Smooth muscle cell of the coronary artery (primary cell): ENCODE measurements around the gene DPPA5. TPM values are rescaled to one million over a fixed set of nuclear protein-coding genes. Genes with fewer than 3 reads are reported as not detected.

Experiments
- total RNA-seq: library from RNA; depleted of rRNA; stranded (reverse); fragments of >200 nt; gene quantifications from 2 replicates; pipeline ENCODE4 v1.2.3, GENCODE V29; 2014; ENCODE audit warnings: low replicate concordance

DPPA5 gene, protein sequence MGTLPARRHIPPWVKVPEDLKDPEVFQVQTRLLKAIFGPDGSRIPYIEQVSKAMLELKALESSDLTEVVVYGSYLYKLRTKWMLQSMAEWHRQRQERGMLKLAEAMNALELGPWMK
- not detected in 2 replicates for total RNA-seq

GRCh38 chr6:73353636-73354593, at the start of gene DPPA5:
DPPA5 (minus strand) TSS chr6:73354276; CDS start chr6:73354225, 51 bp downstream.

DNA sequence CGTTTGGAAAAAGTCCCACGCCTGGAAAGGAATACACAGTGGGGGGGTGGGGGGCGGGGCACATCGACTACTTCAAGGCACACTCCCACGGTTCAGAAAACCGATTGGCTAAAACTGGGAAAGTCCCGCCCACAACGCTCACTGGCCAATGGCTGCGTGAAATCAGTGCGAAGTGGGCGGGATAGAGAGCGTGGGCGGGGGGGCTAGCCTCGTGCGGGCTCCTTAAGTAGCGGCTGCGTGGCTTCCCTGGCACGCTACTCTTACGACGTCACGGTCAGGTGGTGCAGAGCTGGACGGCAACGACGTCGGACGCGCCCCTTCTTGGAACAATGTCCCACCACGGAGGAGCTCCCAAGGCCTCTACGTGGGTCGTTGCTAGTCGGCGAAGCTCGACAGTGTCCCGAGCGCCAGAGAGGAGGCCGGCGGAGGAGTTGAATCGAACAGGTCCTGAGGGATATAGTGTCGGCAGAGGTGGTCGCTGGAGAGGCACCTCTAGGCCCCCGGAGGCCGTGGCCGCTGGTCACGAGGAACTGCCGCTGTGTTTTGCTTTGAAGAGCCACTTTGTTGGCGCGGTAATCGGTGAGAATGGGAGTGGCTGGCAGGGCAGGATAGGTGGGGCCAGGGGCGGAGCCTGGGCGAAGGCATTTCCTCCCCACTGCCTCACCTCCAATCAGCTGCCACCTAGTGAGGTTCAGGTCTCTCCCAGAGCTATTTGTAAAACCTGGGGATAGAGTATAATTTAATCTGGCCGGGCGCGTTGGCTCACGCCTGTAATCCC, 40.7 kb upstream of the DPPA5 start, which contains the start of gene DDX43:
Gene DDX43 (plus strand): TSS at position 252 of the 778 bp plus-strand sequence. CDS start 78 bp downstream, at position 330.

DNA sequence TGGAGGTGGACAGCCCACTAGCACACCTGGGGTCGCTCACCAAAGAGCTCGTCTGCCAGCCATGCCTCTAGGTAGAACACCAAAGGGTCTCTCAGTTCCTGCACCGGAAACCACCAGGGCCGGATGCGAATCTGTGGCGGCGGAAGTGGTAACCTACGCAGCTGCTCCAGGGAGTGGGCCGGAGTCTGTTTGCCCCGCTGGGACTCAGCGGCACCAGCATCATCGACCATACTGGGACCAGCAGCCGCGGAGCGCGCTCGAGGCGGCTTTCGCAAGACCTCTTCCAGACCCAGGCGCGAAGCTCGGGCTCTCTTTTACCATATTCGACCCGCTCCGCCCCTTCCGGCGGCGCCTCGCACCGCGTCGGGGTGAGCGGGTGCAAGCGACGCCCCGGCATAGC, 15.5 kb upstream of the DPPA5 start, which contains the start of gene OOEP:
Gene OOEP (minus strand): TSS at position 335 of the 400 bp plus-strand sequence. CDS start 105 bp downstream, at position 230.

DNA sequence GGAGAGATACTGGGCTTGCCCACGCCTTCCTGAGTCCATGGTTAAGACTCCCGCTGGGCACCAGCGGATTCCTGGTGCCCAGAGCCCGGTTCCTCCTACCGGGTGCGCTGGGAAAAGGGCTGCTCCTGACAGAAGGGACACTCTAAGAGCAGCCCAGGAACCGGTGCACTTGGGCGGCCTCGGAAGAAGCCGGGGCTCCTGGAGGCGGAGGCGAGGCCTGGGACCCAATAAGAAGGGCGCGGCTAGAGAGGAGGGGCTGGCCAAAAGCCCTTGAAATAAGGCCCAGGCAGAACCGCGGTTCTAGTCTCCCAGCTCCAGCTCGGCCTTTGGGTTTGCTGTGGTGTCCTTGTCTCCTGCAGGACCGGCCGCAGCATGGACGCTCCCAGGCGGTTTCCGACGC, 8.3 kb upstream of the DPPA5 start, which contains the start of gene KHDC3L:
Gene KHDC3L (plus strand): TSS at position 301 of the 400 bp plus-strand sequence. CDS start 72 bp downstream, at position 373.

Other genes with a start within 250 kb of the DPPA5 start
- gene KHDC1L, start 128.8 kb downstream of the DPPA5 start, total RNA-seq, result not detected in 2 replicates
- gene KHDC1, start 91.1 kb downstream of the DPPA5 start, total RNA-seq, result 3.2 and 5.4 TPM in 2 replicates
- gene KHDC3L, start 8.4 kb upstream of the DPPA5 start, total RNA-seq, result not detected in 2 replicates
- gene OOEP, start 15.6 kb upstream of the DPPA5 start, total RNA-seq, result not detected in 2 replicates
- gene DDX43, start 40.6 kb upstream of the DPPA5 start, total RNA-seq, result 0.15 and 1.2 TPM in 2 replicates
- 1.1 and 3.7 TPM in 2 replicates for gene CGAS, start 98.0 kb upstream of the DPPA5 start, total RNA-seq
- gene MTO1, start 107.5 kb upstream of the DPPA5 start, total RNA-seq, result 21.3 and 32.1 TPM in 2 replicates
- 25,077 and 51,594 TPM in 2 replicates for gene EEF1A1, start 166.8 kb upstream of the DPPA5 start, total RNA-seq